Right lobe of liver (tissue), 4 donors: ENCODE data around the gene NGF.

Experiments used
- CTCF ChIP-seq, 4 donors: fragments of 200-600 bp in 3 of 4; fragments of 450-650 bp in 1 of 4; IDR thresholded peaks; one replicate each; pipeline versions ENCODE4 v1.5.1 to v1.8.0; 2016 to 2022; ENCODE audit warnings: antibody characterized with exemption in 4 of 4, mild to moderate bottlenecking in 2 of 4
- POLR2A ChIP-seq: fragments of 450-650 bp; IDR thresholded peaks from one replicate; pipeline ENCODE4 v1.6.1; 2017; ENCODE audit warnings: antibody characterized with exemption, mild to moderate bottlenecking
- donor health status: DM: no; HTN: no; CAD: no.
- donor health status: DM: no; HTN: no; CAD: no.
- donor health status: DM: no; HTN: yes; CAD: no.

GRCh38 chr1:115251856-115252255 lies 86.2 kb downstream of the NGF start:
- no peak for TF ChIP-seq CTCF (IDR thresholded peaks at IDR 0.05)
- no peak for TF ChIP-seq POLR2A
